Suprapubic skin (tissue), 4 donors: Measurements from ENCODE around the gene CARD10.

Experiments
- EP300 ChIP-seq: sonication (generic); formaldehyde crosslinking; IDR thresholded peaks from one replicate; pipeline ENCODE4 v1.6.1; 2017; ENCODE audit warnings: antibody characterized with exemption
- POLR2A ChIP-seq, 2 donors: fragments of 450-650 bp; IDR thresholded peaks; one replicate each; pipeline ENCODE4 v1.6.1; 2017; ENCODE audit warnings: antibody characterized with exemption in 2 of 2, mild to moderate bottlenecking in 2 of 2, moderate library complexity in 2 of 2
- POLR2AphosphoS5 ChIP-seq, 3 donors: sonication (generic); formaldehyde crosslinking; IDR thresholded peaks; one replicate each; pipeline ENCODE4 v1.6.1; 2017; ENCODE audit warnings: antibody characterized with exemption in 3 of 3
- TF ChIP-seq, protein P1 (sequence below), 2 donors: fragments of 200-600 bp in 1 of 2; fragments of 450-650 bp in 1 of 2; sonication (generic) in 1 of 2; IDR thresholded peaks; one replicate each; pipeline ENCODE4 v1.5.1; 2016 to 2019; ENCODE audit warnings: antibody characterized with exemption in 2 of 2, mild to moderate bottlenecking in 1 of 2, moderate library complexity in 1 of 2

- TF ChIP-seq, protein P1, sequence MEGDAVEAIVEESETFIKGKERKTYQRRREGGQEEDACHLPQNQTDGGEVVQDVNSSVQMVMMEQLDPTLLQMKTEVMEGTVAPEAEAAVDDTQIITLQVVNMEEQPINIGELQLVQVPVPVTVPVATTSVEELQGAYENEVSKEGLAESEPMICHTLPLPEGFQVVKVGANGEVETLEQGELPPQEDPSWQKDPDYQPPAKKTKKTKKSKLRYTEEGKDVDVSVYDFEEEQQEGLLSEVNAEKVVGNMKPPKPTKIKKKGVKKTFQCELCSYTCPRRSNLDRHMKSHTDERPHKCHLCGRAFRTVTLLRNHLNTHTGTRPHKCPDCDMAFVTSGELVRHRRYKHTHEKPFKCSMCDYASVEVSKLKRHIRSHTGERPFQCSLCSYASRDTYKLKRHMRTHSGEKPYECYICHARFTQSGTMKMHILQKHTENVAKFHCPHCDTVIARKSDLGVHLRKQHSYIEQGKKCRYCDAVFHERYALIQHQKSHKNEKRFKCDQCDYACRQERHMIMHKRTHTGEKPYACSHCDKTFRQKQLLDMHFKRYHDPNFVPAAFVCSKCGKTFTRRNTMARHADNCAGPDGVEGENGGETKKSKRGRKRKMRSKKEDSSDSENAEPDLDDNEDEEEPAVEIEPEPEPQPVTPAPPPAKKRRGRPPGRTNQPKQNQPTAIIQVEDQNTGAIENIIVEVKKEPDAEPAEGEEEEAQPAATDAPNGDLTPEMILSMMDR (IDR thresholded peaks at IDR 0.05) = no peak
- TF ChIP-seq POLR2AphosphoS5 (IDR thresholded peaks at IDR 0.05) = no peak
- TF ChIP-seq EP300 = no peak
- no peak for TF ChIP-seq POLR2A (IDR thresholded peaks at IDR 0.05)
Observed at GRCh38 chr22:37491106-37491505, 28.1 kb downstream of the CARD10 start.
